Caco-2 (cell line): Measurements from ENCODE around the gene TCTA. TPM values are rescaled to one million over a fixed set of nuclear protein-coding genes. Genes with fewer than 3 reads are reported as not detected.

Experiments
- BruUV-seq: library from RNA; stranded (reverse); fragments of 400-500 nt; replicated peaks from 2 replicates; lab custom pipeline; 2021; lab: Mats Ljungman, UMichigan
- CTCF ChIA-PET: fragments of 300-600 bp; sonication (Branson Sonifier 250); formaldehyde crosslinking; loops from one replicate; lab custom pipeline; 2022; ENCODE audit warnings: antibody characterized with exemption; lab: Charles Lee
- POLR2A ChIA-PET: fragments of 300-600 bp; sonication (Branson Sonifier 250); formaldehyde crosslinking; loops from one replicate; lab custom pipeline; 2022; ENCODE audit warnings: antibody characterized with exemption; lab: Charles Lee
- DNase-seq, 2 experiments: peaks; one replicate each; pipeline versions ENCODE4 v3.0.0 to v3.0.0-alpha.2; 2020 to 2022
- H3K27me3 ChIP-seq: replicated peaks from 2 replicates; pipeline ENCODE4 v1.6.0; 2011; ENCODE audit warnings: low read length; ENCODE audit not compliant: control insufficient read depth, insufficient read depth
- H3K36me3 ChIP-seq: 2 replicates; pipeline ENCODE4 v1.5.1; 2011; ENCODE audit warnings: low read length; ENCODE audit not compliant: control insufficient read depth, insufficient read depth
- H3K4me1 ChIP-seq: fragments of 250-450 bp; sonication (Bioruptor Pico); 2 replicates; pipeline ENCODE4 v1.5.1; 2020; ENCODE audit warnings: mild to moderate bottlenecking
- H3K4me3 ChIP-seq: 2 replicates; pipeline ENCODE4 v1.5.1; 2011; ENCODE audit warnings: low read depth, mild to moderate bottlenecking, control low read depth, low read length
- H3K9me3 ChIP-seq: fragments of 250-450 bp; sonication (Bioruptor Pico); 2 replicates; pipeline ENCODE4 v1.5.1; 2020; ENCODE audit warnings: mild to moderate bottlenecking, moderate library complexity
- H3K27ac Mint-ChIP-seq: one replicate; pipeline ENCODE4 v1.8.0; 2022; ENCODE audit warnings: mixed read lengths; ENCODE audit not compliant: unreplicated experiment
- H3K27me3 Mint-ChIP-seq: one replicate; pipeline ENCODE4 v1.8.0; 2022; ENCODE audit warnings: mixed read lengths; ENCODE audit not compliant: insufficient read depth, unreplicated experiment
- H3K36me3 Mint-ChIP-seq: one replicate; pipeline ENCODE4 v1.8.0; 2022; ENCODE audit warnings: mild to moderate bottlenecking, mixed read lengths; ENCODE audit not compliant: insufficient read depth, unreplicated experiment
- H3K4me1 Mint-ChIP-seq: one replicate; pipeline ENCODE4 v1.8.0; 2022; ENCODE audit warnings: low read depth, mixed read lengths; ENCODE audit not compliant: unreplicated experiment
- H3K4me3 Mint-ChIP-seq: one replicate; pipeline ENCODE4 v1.8.0; 2022; ENCODE audit warnings: mild to moderate bottlenecking, moderate library complexity, mixed read lengths; ENCODE audit not compliant: unreplicated experiment
- H3K9me3 Mint-ChIP-seq: one replicate; pipeline ENCODE4 v1.8.0; 2022; ENCODE audit warnings: mixed read lengths; ENCODE audit not compliant: unreplicated experiment
- CTCF ChIP-seq, 2 experiments: fragments of 200-600 bp in 1 of 2; IDR thresholded peaks; 1 replicate in 1 of 2; 2 replicates in 1 of 2; pipeline versions ENCODE4 v1.5.1 to v1.8.0; 2011 to 2022; ENCODE audit warnings: antibody characterized with exemption in 1 of 2, control low read depth in 1 of 2, inconsistent platforms in 1 of 2, low read depth in 1 of 2, low read length in 1 of 2, mild to moderate bottlenecking in 1 of 2, moderate library complexity in 1 of 2; ENCODE audit not compliant: insufficient read depth in 1 of 2, severe bottlenecking in 1 of 2, unreplicated experiment in 1 of 2
- intact Hi-C: fragments of 100-400 bp; cut with micrococcal nuclease; formaldehyde crosslinking; loops from one replicate; pipeline ENCODE4 v1.10.0; 2022; ENCODE audit not compliant: unreplicated experiment
- total RNA-seq: library from RNA; stranded (reverse); gene quantifications from 2 replicates; pipeline ENCODE4 v1.2.3, GENCODE V29; 2022

Gene TCTA
- total RNA-seq, 1 experiment from 2014 or later: 15.5 TPM

DNA sequence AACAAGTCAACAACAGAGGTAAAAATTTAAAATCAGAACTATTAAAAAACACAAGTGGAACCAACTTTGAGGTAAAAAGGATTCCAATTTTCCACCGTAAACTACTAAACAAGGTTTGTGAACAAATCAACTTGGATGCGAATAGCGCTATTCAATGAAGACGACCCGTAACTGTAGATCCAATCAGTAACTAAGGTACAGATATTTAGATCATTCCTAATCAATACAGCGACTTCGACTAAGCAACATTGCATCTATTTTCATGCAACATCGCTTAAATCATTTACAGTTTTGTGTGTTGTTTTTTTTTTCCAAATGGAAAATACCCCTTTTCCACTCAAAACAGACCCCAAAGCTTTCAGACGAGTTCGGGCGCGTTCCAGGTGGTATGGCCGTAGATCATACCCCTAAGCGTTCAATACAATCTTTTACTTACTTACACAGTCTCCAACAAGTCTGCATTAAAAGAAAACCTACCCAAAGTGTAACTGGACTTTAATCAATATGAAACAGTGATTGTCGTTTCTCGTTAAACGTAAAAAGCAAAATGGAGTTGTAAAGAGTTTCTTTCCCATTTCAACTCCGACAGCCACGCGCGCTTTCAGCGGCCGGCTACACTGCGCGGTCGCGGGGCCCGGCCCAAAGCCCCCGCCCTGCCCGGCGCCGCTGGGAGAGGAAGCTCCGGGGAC lies 1.2 kb upstream of the TCTA start:
- Histone ChIP-seq H3K4me3 (peak overlapping the region; percentile 92), H3K9me3 (no peaks in the 10 kb centered on the region), H3K4me1 (peaks cover 23% of the 10 kb centered on the region), H3K36me3 (no peaks in the 10 kb centered on the region; the same call in 1 of the 2 replicates), H3K27me3 (no peaks in the 10 kb centered on the region)
- Mint-ChIP-seq H3K36me3 (peaks cover 33% of the 10 kb centered on the region), H3K9me3 (no peaks in the 10 kb centered on the region), H3K4me3 (peak overlapping the region; percentile 88), H3K4me1 (peaks cover 28% of the 10 kb centered on the region), H3K27ac (peak overlapping the region; percentile 94), H3K27me3 (no peaks in the 10 kb centered on the region)
- no peak for DNase-seq
- POLR2A ChIA-PET: interaction anchor here (1.2 to 2.7 kb wide), 5 partner anchors 14 to 317 kb away, joined by 5 to 34 read pairs (median 11); partner anchors contain the start of genes NICN1, QRICH1 and USP4
- no peak for TF ChIP-seq CTCF (IDR thresholded peaks at IDR 0.05; ENCODE audit: insufficient read depth in 1 of 2, low read depth in 1 of 2, low read length in 1 of 2, severe bottlenecking in 1 of 2, unreplicated experiment in 1 of 2)
- CTCF ChIA-PET: interaction anchor here (1.2 to 2.4 kb wide), 2 partner anchors 52 to 71 kb away, joined by 6 to 16 read pairs; partner anchors contain the start of genes GPX1 and USP4
- intact Hi-C loops: no loop called here
- BruUV-seq: no TSS peak

DNA sequence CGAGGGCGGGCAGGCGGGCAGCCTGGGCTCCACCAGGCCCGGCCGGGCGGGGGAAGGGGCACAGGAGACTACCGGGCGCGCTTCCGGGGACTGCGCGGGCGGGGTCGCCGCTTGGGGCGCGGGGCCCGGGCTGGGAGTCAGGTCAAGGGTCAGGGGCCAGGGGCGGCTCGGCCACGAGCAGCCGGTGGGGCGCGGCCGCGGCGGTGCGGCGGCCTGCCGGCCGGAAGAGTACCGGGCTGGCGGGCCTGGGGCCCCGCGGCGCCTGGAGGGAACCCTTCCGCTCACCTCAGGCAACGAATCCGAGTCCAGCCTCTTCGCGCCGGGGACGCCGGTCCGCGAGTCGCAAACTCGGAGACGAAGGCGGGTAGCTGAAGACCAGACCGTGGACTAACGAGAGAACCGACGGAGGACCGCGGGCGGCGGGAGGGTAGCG lies 672 bp upstream of the TCTA start:
- Mint-ChIP-seq H3K27ac (peak overlapping the region; percentile 94), H3K9me3 (no peaks in the 10 kb centered on the region), H3K4me3 (peak overlapping the region; percentile 88), H3K36me3 (peaks cover 28% of the 10 kb centered on the region), H3K27me3 (no peaks in the 10 kb centered on the region), H3K4me1 (peaks cover 23% of the 10 kb centered on the region)
- BruUV-seq: no TSS peak
- TF ChIP-seq CTCF (IDR thresholded peaks at IDR 0.05; ENCODE audit: insufficient read depth in 1 of 2, low read depth in 1 of 2, low read length in 1 of 2, severe bottlenecking in 1 of 2, unreplicated experiment in 1 of 2): no peak
- Histone ChIP-seq H3K36me3 (no peaks in the 10 kb centered on the region; the same call in 1 of the 2 replicates), H3K27me3 (no peaks in the 10 kb centered on the region), H3K9me3 (no peaks in the 10 kb centered on the region), H3K4me3 (peak overlapping the region; percentile 92), H3K4me1 (peaks cover 20% of the 10 kb centered on the region)
- DNase-seq: peak; percentile 74 to 84
- intact Hi-C loops: no loop called here
- CTCF ChIA-PET: interaction anchor here (0.6 to 2.4 kb wide), 6 partner anchors 43 to 293 kb away, joined by 3 to 16 read pairs (median 4); partner anchors contain the start of genes GPX1 and USP4
- POLR2A ChIA-PET: interaction anchor here (0.6 to 2.7 kb wide), 14 partner anchors 11 to 318 kb away, joined by 3 to 34 read pairs (median 4); partner anchors contain the start of genes AMT, DAG1, NICN1 and QRICH1

DNA sequence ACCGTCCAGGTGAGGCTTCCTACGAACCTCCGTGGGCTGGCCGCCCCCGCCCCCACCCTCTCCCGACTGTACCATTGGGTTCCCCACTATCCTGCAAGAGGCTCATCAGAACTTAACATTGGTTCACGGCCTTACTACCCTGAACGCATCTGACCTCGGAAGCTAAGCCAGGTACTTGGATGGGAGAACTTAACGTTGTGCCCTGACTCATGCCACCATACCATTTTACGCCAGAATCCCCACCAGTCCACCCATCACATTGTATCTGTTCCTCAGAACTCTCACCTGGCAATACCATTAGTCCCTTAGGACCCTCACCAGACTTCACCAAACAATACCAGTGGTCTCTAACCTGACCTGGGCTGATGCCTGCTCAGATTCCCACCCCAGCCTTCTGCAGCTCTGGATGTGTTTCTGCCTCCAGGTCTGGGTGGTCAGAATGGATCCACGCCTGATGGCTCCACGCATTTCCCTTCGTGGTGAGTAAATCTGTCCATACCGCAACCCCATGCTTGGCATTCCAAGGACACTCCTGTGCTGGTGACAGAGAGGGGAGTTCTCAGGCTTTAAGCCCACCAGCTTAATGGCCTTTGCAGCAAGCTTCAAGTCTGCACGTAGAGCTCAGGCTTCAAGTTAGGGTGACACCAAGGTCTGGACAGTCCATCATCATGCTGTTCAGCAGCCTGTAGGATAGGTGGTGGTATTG lies 562 bp downstream of the TCTA start:
- Histone ChIP-seq H3K4me1 (peaks cover 28% of the 10 kb centered on the region), H3K36me3 (no peaks in the 10 kb centered on the region; the same call in 1 of the 2 replicates), H3K4me3 (peak overlapping the region; percentile 93), H3K9me3 (no peaks in the 10 kb centered on the region), H3K27me3 (no peaks in the 10 kb centered on the region)
- peaks cover 32% of the 10 kb centered on the region for H3K36me3 Mint-ChIP-seq
- peak overlapping the region; percentile 94 for H3K27ac Mint-ChIP-seq
- peak overlapping the region; percentile 88 for H3K4me3 Mint-ChIP-seq
- no TSS peak for BruUV-seq
- intact Hi-C loops: loop anchor here (1.0 to 2.0 kb wide), 3 partner anchors 16 to 72 kb away; partner anchors contain the start of genes GPX1, NICN1 and USP4
- no peak for TF ChIP-seq CTCF (IDR thresholded peaks at IDR 0.05; ENCODE audit: insufficient read depth in 1 of 2, low read depth in 1 of 2, low read length in 1 of 2, severe bottlenecking in 1 of 2, unreplicated experiment in 1 of 2)
- POLR2A ChIA-PET: interaction anchor here (0.6 to 2.7 kb wide), 6 partner anchors 13 to 1520 kb away, joined by 4 to 34 read pairs (median 6); partner anchors contain the start of genes NICN1 and USP4
- no peaks in the 10 kb centered on the region for H3K9me3 Mint-ChIP-seq
- no peaks in the 10 kb centered on the region for H3K27me3 Mint-ChIP-seq
- H3K4me1 Mint-ChIP-seq: peaks cover 22% of the 10 kb centered on the region
- CTCF ChIA-PET: interaction anchor here (0.6 to 2.4 kb wide), 3 partner anchors 37 to 73 kb away, joined by 3 to 16 read pairs (median 6); partner anchors contain the start of genes GPX1 and USP4
- no peak for DNase-seq
